ENCODE measurements around the gene TMEM86A. TPM values are rescaled to one million over a fixed set of nuclear protein-coding genes. Genes with fewer than 3 reads are reported as not detected.

Gene TMEM86A
- total and polyA plus RNA-seq, 2 of the 4 experiments (the other 2 are of a cell fraction): 0.31 to 0.36 TPM

DNA sequence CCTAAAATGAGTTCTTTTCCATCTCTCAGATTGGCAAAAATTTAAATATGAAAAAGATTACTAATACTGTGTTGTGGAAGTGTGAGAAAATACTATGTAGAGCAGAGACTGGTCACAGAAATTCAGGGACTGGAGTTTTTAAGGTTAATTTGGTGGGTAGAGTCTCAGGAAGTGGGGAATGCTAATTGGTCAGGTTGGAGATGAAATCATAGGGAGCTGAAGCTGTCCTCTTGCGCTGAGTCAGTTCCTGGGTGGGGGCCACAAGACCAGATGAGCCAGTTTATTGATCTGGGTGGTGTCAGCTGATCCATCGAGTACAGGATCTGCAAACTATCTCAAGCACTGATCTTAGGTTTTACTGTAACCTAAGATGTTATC, 29.4 kb upstream of the TMEM86A start:
- CTCF ChIA-PET: no interaction called here
- Histone ChIP-seq H2BK15ac (ENCODE audit: low read depth, low read length) (no peak overlapping the region), H3K9me3 (ENCODE audit: control insufficient read depth, insufficient read depth, low read length) (no peaks in the 10 kb centered on the region), H3K56ac (ENCODE audit: extremely low read depth, insufficient read depth, low read length) (no peak overlapping the region), H2BK20ac (ENCODE audit: low read depth, low read length) (no peak overlapping the region), H3K4me1 (ENCODE audit: control insufficient read depth, insufficient read depth, low read length) (no peaks in the 10 kb centered on the region), H3K9me1 (ENCODE audit: insufficient read depth, low read length) (no peaks in the 10 kb centered on the region), H3K4ac (ENCODE audit: low read depth, low read length) (no peak overlapping the region), H4K91ac (ENCODE audit: insufficient read depth, low read depth, low read length) (no peak overlapping the region), H4K20me1 (ENCODE audit: insufficient read depth, low read length) (no peaks in the 10 kb centered on the region), H2AK5ac (ENCODE audit: low read depth, low read length) (no peak overlapping the region), H3K79me1 (ENCODE audit: low read depth in 1 of 2, low read length in 2 of 2) (no peaks in the 10 kb centered on the region), H2AK9ac (replicated peaks; ENCODE audit: low read depth, low read length, poor library complexity) (no peak overlapping the region), H3K18ac (ENCODE audit: low read depth, low read length) (no peak overlapping the region), H3K14ac (replicated peaks; ENCODE audit: low read depth, low read length) (no peak overlapping the region), H4K5ac (ENCODE audit: low read depth, low read length) (no peak overlapping the region), H3K27me3 (ENCODE audit: control insufficient read depth, insufficient read depth, low read length) (peaks cover 2% of the 10 kb centered on the region; the same call in 1 of the 2 replicates), H3K9ac (ENCODE audit: low read depth, low read length) (no peak overlapping the region), H3K4me3 (ENCODE audit: insufficient read depth, low read depth, low read length) (no peak overlapping the region), H2AFZ (replicated peaks; ENCODE audit: low read length, poor library complexity) (no peak overlapping the region), H4K8ac (ENCODE audit: low read depth in 2 of 2, low read length in 2 of 2) (no peak overlapping the region), H3K23ac (ENCODE audit: low read depth, low read length) (no peak overlapping the region), H2BK5ac (ENCODE audit: low read depth, low read length, poor library complexity, severe bottlenecking) (no peak overlapping the region), H3K27ac (ENCODE audit: insufficient read depth, low read length) (no peak overlapping the region), H3K4me2 (ENCODE audit: low read depth, low read length) (no peak overlapping the region), H2BK120ac (ENCODE audit: low read depth, low read length) (no peak overlapping the region), H3K36me3 (ENCODE audit: control insufficient read depth, insufficient read depth, low read length) (no peaks in the 10 kb centered on the region)
- TF ChIP-seq SMC3 (IDR thresholded peaks at IDR 0.05; ENCODE audit: low read depth, low read length): no peak
- no peak for TF ChIP-seq BHLHE40 (IDR thresholded peaks at IDR 0.05; ENCODE audit: low read depth, low read length)
- TF ChIP-seq, protein P1, sequence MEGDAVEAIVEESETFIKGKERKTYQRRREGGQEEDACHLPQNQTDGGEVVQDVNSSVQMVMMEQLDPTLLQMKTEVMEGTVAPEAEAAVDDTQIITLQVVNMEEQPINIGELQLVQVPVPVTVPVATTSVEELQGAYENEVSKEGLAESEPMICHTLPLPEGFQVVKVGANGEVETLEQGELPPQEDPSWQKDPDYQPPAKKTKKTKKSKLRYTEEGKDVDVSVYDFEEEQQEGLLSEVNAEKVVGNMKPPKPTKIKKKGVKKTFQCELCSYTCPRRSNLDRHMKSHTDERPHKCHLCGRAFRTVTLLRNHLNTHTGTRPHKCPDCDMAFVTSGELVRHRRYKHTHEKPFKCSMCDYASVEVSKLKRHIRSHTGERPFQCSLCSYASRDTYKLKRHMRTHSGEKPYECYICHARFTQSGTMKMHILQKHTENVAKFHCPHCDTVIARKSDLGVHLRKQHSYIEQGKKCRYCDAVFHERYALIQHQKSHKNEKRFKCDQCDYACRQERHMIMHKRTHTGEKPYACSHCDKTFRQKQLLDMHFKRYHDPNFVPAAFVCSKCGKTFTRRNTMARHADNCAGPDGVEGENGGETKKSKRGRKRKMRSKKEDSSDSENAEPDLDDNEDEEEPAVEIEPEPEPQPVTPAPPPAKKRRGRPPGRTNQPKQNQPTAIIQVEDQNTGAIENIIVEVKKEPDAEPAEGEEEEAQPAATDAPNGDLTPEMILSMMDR (conservative IDR thresholded peaks at IDR 0.05; ENCODE audit: low read depth, low read length): no peak
- TF ChIP-seq CEBPB (IDR thresholded peaks at IDR 0.05; ENCODE audit: low read depth, low read length): no peak
- TF ChIP-seq RCOR1 (IDR thresholded peaks at IDR 0.05; ENCODE audit: insufficient replicate concordance, low read length): no peak
- TF ChIP-seq, protein P2, sequence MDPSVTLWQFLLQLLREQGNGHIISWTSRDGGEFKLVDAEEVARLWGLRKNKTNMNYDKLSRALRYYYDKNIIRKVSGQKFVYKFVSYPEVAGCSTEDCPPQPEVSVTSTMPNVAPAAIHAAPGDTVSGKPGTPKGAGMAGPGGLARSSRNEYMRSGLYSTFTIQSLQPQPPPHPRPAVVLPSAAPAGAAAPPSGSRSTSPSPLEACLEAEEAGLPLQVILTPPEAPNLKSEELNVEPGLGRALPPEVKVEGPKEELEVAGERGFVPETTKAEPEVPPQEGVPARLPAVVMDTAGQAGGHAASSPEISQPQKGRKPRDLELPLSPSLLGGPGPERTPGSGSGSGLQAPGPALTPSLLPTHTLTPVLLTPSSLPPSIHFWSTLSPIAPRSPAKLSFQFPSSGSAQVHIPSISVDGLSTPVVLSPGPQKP (IDR thresholded peaks at IDR 0.05; ENCODE audit: borderline replicate concordance, low read depth, low read length): no peak
- TF ChIP-seq MAZ (IDR thresholded peaks at IDR 0.05; ENCODE audit: borderline replicate concordance, low read depth, low read length): no peak
- TF ChIP-seq FOS (IDR thresholded peaks at IDR 0.05; ENCODE audit: low read depth, low read length): no peak
- no peak for TF ChIP-seq RAD21 (IDR thresholded peaks at IDR 0.05; ENCODE audit: low read length)
- TF ChIP-seq MXI1 (IDR thresholded peaks at IDR 0.05; ENCODE audit: borderline replicate concordance, low read depth, low read length): no peak
- TF ChIP-seq, protein P3, sequence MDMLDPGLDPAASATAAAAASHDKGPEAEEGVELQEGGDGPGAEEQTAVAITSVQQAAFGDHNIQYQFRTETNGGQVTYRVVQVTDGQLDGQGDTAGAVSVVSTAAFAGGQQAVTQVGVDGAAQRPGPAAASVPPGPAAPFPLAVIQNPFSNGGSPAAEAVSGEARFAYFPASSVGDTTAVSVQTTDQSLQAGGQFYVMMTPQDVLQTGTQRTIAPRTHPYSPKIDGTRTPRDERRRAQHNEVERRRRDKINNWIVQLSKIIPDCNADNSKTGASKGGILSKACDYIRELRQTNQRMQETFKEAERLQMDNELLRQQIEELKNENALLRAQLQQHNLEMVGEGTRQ (IDR thresholded peaks at IDR 0.05; ENCODE audit: low read depth, low read length): no peak
- no peak for TF ChIP-seq NFE2L2 (IDR thresholded peaks at IDR 0.05; ENCODE audit: low read depth, low read length)
- TF ChIP-seq RFX5 (IDR thresholded peaks at IDR 0.05; ENCODE audit: low read depth, low read length): no peak
- no peak for TF ChIP-seq CHD1 (IDR thresholded peaks at IDR 0.05; ENCODE audit: low read depth, low read length)
- WGBS, 2 experiments (ENCODE audit: extremely low coverage in 2 of 2, insufficient read length in 1 of 2): 43% methylated on average over 1 of the region's 2 CpGs; no CpG with 5 or more reads in 1 of the 2 experiments
- dilution Hi-C loops (cut with HindIII; ENCODE audit: low sequenced_read_pairs, unreplicated experiment) (no loop called here), intact Hi-C loops (cut with micrococcal nuclease) (no loop called here), in situ Hi-C loops (cut with MboI; ENCODE audit: low sequenced_read_pairs) (no loop called here)
- ATAC-seq (ENCODE audit: low read depth) (no peak), DNase-seq (no peak)
- POLR2A ChIA-PET (ENCODE audit: unreplicated experiment): no interaction called here
- BruUV-seq (replicated peaks): no TSS peak

All from IMR-90 (cell line).